SK-N-SH treated with all-trans-retinoic acid at 6 μM for 48 hours (cell line): Measurements from ENCODE around the gene DEAF1.

ENCODE experiments used
- ATAC-seq: fragments of 200-7000 bp; cut with Tn5 transposase; 3 replicates; pipeline ENCODE4 v1.9.1; 2020; ENCODE audit warnings: mild to moderate bottlenecking, moderate library complexity
- ARNTL ChIP-seq: fragments of 450-650 bp; formaldehyde crosslinking; IDR thresholded peaks from 2 replicates; pipeline ENCODE4 v1.5.0; 2020; ENCODE audit warnings: low read depth, mild to moderate bottlenecking, moderate library complexity, borderline replicate concordance
- BACH2 ChIP-seq: fragments of 250-450 bp; sonication (Bioruptor Pico); IDR thresholded peaks from 2 replicates; pipeline ENCODE4 v1.9.0; 2021; ENCODE audit warnings: mild to moderate bottlenecking, borderline replicate concordance
- CREB5 ChIP-seq: fragments of 250-450 bp; sonication (Bioruptor Pico); IDR thresholded peaks from 2 replicates; pipeline ENCODE4 v1.5.1; 2020; ENCODE audit warnings: low read depth, mild to moderate bottlenecking, moderate library complexity
- CSDC2 ChIP-seq: fragments of 250-450 bp; sonication (Bioruptor Pico); IDR thresholded peaks from 2 replicates; pipeline ENCODE4 v1.5.0; 2020; ENCODE audit warnings: mild to moderate bottlenecking, moderate library complexity
- CSRNP3 ChIP-seq: fragments of 250-450 bp; sonication (Bioruptor Pico); IDR thresholded peaks from 2 replicates; pipeline ENCODE4 v1.5.1; 2021; ENCODE audit warnings: mild to moderate bottlenecking, moderate library complexity
- ESRRG ChIP-seq: fragments of 250-450 bp; sonication (Bioruptor Pico); IDR thresholded peaks from 2 replicates; pipeline ENCODE4 v1.6.1; 2021; ENCODE audit warnings: mild to moderate bottlenecking
- GLIS3 ChIP-seq: fragments of 250-450 bp; sonication (Bioruptor Pico); IDR thresholded peaks from 2 replicates; pipeline ENCODE4 v1.5.0; 2020; ENCODE audit warnings: mild to moderate bottlenecking, moderate library complexity
- ISL1 ChIP-seq: fragments of 250-450 bp; sonication (Bioruptor Pico); IDR thresholded peaks from 2 replicates; pipeline ENCODE4 v2.1.2; 2022; ENCODE audit warnings: mild to moderate bottlenecking, moderate library complexity
- OSR1 ChIP-seq: fragments of 250-450 bp; sonication (Bioruptor Pico); IDR thresholded peaks from 2 replicates; pipeline ENCODE4 v1.8.0; 2022; ENCODE audit warnings: moderate library complexity, mild to moderate bottlenecking, inconsistent platforms
- PATZ1 ChIP-seq: fragments of 250-450 bp; sonication (Bioruptor Pico); IDR thresholded peaks from 2 replicates; pipeline ENCODE4 v1.8.0; 2020; ENCODE audit warnings: mild to moderate bottlenecking, moderate library complexity, borderline replicate concordance
- POU6F1 ChIP-seq: fragments of 250-450 bp; sonication (Bioruptor Pico); IDR thresholded peaks from 2 replicates; pipeline ENCODE4 v1.8.0; 2021; ENCODE audit warnings: low read depth, mild to moderate bottlenecking, moderate library complexity, borderline replicate concordance
- PPARA ChIP-seq: fragments of 250-450 bp; sonication (Bioruptor Pico); IDR thresholded peaks from 2 replicates; pipeline ENCODE4 v1.5.0; 2020; ENCODE audit warnings: mild to moderate bottlenecking, borderline replicate concordance
- RARB ChIP-seq: fragments of 250-450 bp; sonication (Bioruptor Pico); IDR thresholded peaks from 2 replicates; pipeline ENCODE4 v1.8.0; 2021; ENCODE audit warnings: mild to moderate bottlenecking, moderate library complexity
- TCF4 ChIP-seq: fragments of 250-450 bp; sonication (Bioruptor Pico); IDR thresholded peaks from 2 replicates; pipeline ENCODE4 v1.8.0; 2021; ENCODE audit warnings: mild to moderate bottlenecking, moderate library complexity, borderline replicate concordance
- TOX ChIP-seq: fragments of 250-450 bp; sonication (Bioruptor Pico); IDR thresholded peaks from 2 replicates; pipeline ENCODE4 v1.8.0; 2021; ENCODE audit warnings: mild to moderate bottlenecking, moderate library complexity, borderline replicate concordance
- TSHZ2 ChIP-seq: fragments of 250-450 bp; sonication (Bioruptor Pico); IDR thresholded peaks from 2 replicates; pipeline ENCODE4 v1.5.0; 2020; ENCODE audit warnings: mild to moderate bottlenecking, moderate library complexity
- ZC3H10 ChIP-seq: fragments of 250-450 bp; sonication (Bioruptor Pico); IDR thresholded peaks from 2 replicates; pipeline ENCODE4 v1.5.1; 2021; ENCODE audit warnings: mild to moderate bottlenecking, moderate library complexity
- ZFP3 ChIP-seq: fragments of 250-450 bp; sonication (Bioruptor Pico); IDR thresholded peaks from 2 replicates; pipeline ENCODE4 v1.5.0; 2020; ENCODE audit warnings: mild to moderate bottlenecking, moderate library complexity
- ZFP30 ChIP-seq: fragments of 450-650 bp; formaldehyde crosslinking; IDR thresholded peaks from 2 replicates; pipeline ENCODE4 v1.5.0; 2022; ENCODE audit warnings: mild to moderate bottlenecking, moderate library complexity
- ZNF565 ChIP-seq: fragments of 450-650 bp; formaldehyde crosslinking; conservative IDR thresholded peaks from 2 replicates; pipeline ENCODE4 v1.5.0; 2020; ENCODE audit warnings: low read depth, mild to moderate bottlenecking, moderate library complexity
- ZNF70 ChIP-seq: fragments of 450-650 bp; formaldehyde crosslinking; IDR thresholded peaks from 2 replicates; pipeline ENCODE4 v1.5.0; 2020; ENCODE audit warnings: mild to moderate bottlenecking, moderate library complexity
- ZNF8 ChIP-seq: fragments of 450-650 bp; formaldehyde crosslinking; IDR thresholded peaks from 2 replicates; pipeline ENCODE4 v1.5.0; 2020; ENCODE audit warnings: mild to moderate bottlenecking, moderate library complexity

DEAF1 gene

GRCh38 chr11:693887-694562, 997 bp downstream of the DEAF1 start (continued):
- TF ChIP-seq RARB (CRISPR knock-in tag) = no peak
- TF ChIP-seq, all 23 proteins: peak for 0

- no peak for ATAC-seq
- TF ChIP-seq POU6F1 (CRISPR knock-in tag) (no peak), RARB (CRISPR knock-in tag) (no peak), ZFP3 (CRISPR knock-in tag) (no peak), TCF4 (CRISPR knock-in tag) (no peak), ARNTL (CRISPR knock-in tag) (no peak), CSRNP3 (CRISPR knock-in tag) (no peak), CREB5 (CRISPR knock-in tag) (no peak), GLIS3 (CRISPR knock-in tag) (no peak), TSHZ2 (CRISPR knock-in tag) (no peak), PATZ1 (no peak), ESRRG (no peak), ZNF70 (no peak), PPARA (CRISPR knock-in tag) (no peak), ISL1 (no peak), TOX (no peak), OSR1 (CRISPR knock-in tag) (no peak)
Measured at GRCh38 chr11:693415-693831, 1.6 kb downstream of the DEAF1 start.

- TF ChIP-seq CSRNP3 (CRISPR knock-in tag) (no peak), POU6F1 (CRISPR knock-in tag) (no peak), BACH2 (no peak), ZNF565 (CRISPR knock-in tag) (no peak), TOX (no peak), ARNTL (CRISPR knock-in tag) (no peak), CSDC2 (CRISPR knock-in tag) (no peak), ZNF8 (no peak), GLIS3 (CRISPR knock-in tag) (no peak), ZC3H10 (CRISPR knock-in tag) (no peak), ZNF70 (no peak), ESRRG (no peak), CREB5 (CRISPR knock-in tag) (no peak), PPARA (CRISPR knock-in tag) (no peak), OSR1 (CRISPR knock-in tag) (no peak), ZFP30 (no peak)
- no peak for ATAC-seq
Measured at GRCh38 chr11:692824-693414, 2.1 kb downstream of the DEAF1 start.
